ENCODE results near the gene PDZD2.

PDZD2 gene

DNA sequence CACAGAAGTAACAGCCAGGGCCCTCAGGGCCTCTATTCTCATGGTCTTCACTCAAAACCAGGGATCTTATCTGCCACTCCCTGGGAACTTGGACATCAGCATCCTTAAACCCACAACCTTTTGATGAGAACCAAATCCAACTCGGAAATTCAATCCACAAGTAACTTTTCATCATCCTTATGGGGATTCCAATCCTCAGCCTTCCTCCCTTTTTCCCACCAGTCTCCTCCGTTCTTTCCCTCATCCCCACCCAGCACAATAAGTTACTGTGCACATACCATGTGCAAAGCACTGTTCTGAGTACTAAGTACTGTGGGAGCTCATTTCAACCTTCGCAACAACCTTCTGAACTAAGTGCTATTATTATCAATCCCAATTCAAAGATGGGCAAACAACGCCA, 518.1 kb downstream of the PDZD2 start:
- DNase-seq = no peak

DNA sequence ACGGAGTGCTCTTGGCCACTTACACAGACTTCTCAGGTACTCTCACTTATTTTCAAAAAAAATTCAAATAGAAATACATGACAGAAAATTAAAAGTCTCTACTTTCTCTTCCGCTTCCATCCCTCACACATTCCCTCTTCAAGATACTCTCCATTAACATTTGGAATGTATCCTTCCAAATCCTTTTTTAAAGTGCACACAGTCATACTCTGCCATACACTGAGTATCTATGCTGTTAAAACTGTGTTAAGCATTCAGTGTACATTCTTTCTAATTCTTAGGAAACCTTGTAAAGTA, 519.7 kb downstream of the PDZD2 start:
- DNase-seq = no peak

DNA sequence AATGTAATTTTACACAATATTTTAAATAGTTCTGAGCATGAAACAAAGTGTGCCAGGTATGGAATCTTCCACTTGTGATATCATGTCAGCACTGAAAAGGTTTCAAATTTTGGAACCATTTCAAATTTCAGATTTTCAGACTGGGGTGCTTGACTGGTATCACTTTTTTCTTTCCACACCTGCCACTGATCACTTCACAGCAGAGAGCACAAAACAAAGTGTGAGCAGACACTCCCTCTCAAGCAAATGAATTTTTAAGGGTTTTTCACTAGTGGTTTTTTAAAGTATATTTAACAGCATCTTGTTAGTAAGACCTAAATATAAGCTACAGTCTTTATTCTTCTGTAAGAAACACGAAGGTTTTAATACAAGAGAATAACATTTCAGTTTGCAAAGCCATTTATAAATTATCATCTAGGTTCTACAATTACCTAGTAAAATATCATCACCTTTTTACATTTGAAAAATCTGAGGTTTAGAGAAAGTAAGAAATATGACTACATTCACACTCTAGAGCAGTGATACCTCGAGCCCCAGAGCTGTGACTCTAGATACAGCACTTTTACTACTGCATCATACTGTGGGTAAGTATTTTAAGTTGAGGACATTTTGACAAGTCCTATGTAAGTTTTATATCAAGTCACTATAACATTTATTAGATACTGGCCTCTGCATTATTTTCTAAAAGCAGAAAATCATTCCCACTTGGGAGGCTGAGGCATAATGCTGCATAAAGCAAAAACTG, 520.6 kb downstream of the PDZD2 start:
- no peak for DNase-seq

DNA sequence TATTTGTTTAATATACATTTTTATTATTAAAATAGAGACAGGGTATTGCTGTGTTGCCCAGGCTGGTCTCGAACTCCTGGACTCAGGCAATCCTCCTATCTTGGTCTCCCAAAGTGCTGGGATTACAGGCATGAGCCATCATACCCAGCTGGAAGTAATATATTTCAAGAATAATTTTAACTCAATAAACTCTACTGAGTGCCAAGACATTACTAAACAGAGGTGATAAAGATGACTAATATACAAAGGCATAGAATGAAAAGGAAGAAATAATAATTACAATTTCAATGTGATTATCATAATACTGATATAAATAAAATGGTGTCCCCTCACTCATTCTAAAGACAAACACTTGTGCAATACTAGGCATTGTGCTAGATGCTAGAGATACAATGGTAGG, 521.3 kb downstream of the PDZD2 start:
- no peak for DNase-seq

All from CD4-positive, alpha-beta T cell treated with Interleukin-12 subunit alpha and Interleukin-12 subunit beta, for 1 hour (primary cell).